HFFc6 (cell line): ENCODE data around the gene SEC24B. TPM values are rescaled to one million over a fixed set of nuclear protein-coding genes. Genes with fewer than 3 reads are reported as not detected.
A peak's percentile ranks its signal among the peaks of the same experiment; 100 is the strongest.

Experiments used
- DNase-seq: peaks from one replicate; pipeline ENCODE4 v3.0.0-alpha.2; 2018
- H3K27ac Mint-ChIP-seq: 2 replicates; pipeline ENCODE4 v1.8.0; 2020; ENCODE audit warnings: mild to moderate bottlenecking, mixed read lengths
- H3K27me3 Mint-ChIP-seq: 2 replicates; pipeline ENCODE4 v1.8.0; 2021; ENCODE audit warnings: mild to moderate bottlenecking, moderate library complexity, mixed read lengths; ENCODE audit not compliant: insufficient read depth
- H3K36me3 Mint-ChIP-seq: 2 replicates; pipeline ENCODE4 v1.8.0; 2021; ENCODE audit warnings: low read depth, mixed read lengths
- H3K4me1 Mint-ChIP-seq: 2 replicates; pipeline ENCODE4 v1.8.0; 2020; ENCODE audit warnings: low read depth, mixed read lengths
- H3K4me3 Mint-ChIP-seq: 2 replicates; pipeline ENCODE4 v1.8.0; 2020; ENCODE audit warnings: mild to moderate bottlenecking, moderate library complexity, mixed read lengths
- H3K9me3 Mint-ChIP-seq: 2 replicates; pipeline ENCODE4 v1.8.0; 2020; ENCODE audit warnings: mild to moderate bottlenecking, mixed read lengths
- long read RNA-seq: library from polyadenylated mRNA; unstranded; transcript quantifications from one replicate; pipeline ENCODE4 v2.0.0, GENCODE V29; 2019
- total RNA-seq, 6 experiments: library from RNA; stranded (reverse); fragmentation: NEBNext Ultra II Directional; extraction: Animal tissue kit (Norgen Biotek cat#: 25700); gene quantifications; 2 replicates in 1 of 6; 3 replicates in 5 of 6; pipeline ENCODE4 v1.2.3, GENCODE V29; 2021
- TF ChIP-seq, protein P1 (sequence below): fragments of 200-600 bp; sonication (generic); IDR thresholded peaks from 2 replicates; pipeline ENCODE4 v1.5.0; 2021; ENCODE audit warnings: antibody characterized with exemption, mild to moderate bottlenecking

Gene SEC24B
- 10 to 100 TPM; 27.2 to 36.6 (median 31.8) TPM for total RNA-seq
- long read RNA-seq, full-length matches to known transcripts, result 2 of 15 reads
- long read RNA-seq, partial matches to known transcripts, result 9 of 15 reads
- long read RNA-seq, other reads (novel, unspliced or antisense), result 4 of 15 reads

DNA sequence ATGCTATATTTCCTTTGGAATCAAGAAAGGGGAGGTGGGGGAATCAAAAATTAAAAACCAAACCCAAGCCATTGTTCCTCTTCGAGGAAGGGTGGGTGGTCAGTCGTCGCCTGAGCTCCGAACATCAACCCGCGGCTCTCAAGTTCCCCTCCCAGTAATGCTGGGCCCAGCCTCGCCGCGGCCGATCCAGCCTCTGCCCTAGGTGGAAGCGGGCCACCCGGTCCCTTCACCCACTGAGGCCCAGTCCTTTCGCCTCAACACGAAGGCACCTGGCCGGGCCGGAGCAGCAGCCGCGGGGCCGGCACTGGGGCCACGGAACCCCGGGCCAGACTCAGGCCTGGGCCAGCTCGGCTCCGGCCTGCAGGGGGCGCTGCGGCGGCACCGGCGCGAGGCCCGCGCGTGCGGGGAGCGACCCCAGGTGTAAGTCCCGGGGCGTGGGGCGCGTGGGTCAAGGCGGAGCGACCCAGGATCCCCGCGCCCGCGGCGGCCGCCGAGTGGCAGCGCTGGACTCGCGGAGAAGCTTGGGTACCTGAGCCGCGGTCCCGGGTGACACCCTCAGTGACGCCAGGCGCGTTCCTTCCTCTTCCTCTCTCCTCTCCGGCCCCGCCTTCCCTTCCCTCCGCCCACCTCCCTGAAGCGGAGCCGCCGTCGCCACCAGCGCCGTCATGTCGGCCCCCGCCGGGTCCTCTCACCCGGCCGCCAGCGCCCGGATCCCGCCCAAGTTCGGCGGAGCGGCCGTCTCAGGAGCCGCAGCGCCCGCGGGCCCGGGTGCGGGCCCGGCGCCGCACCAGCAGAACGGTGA lies at the start of gene SEC24B:
SEC24B (plus strand) TSS at position 611 of the 802 bp plus-strand sequence; CDS start at position 666, 55 bp downstream.
- H3K4me3 Mint-ChIP-seq, result peak within 1 kb of the TSS; percentile 93
- peak; percentile 62 for DNase-seq
- H3K9me3 Mint-ChIP-seq, result no peaks in the 10 kb centered on the region

DNA sequence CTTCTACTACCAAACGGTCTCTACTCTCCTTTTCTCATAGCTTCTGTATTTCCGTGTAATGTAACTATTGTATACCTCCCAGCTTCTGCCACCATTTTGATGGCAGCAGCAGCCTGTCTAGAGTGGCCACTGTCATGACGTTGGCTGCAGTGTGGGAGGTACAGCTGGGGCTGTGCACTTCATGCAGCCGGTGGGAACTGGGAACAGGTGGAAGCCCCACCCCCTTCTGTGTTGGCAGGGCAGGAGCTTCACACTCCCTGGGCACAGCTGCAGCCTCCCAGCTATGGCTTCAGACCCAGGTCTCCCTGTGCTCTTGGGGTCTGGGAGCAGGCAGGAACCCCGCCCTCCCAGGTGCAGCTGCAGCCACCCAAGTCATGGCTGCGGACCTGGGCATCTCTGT lies 49.8 kb upstream of the SEC24B start:
- Mint-ChIP-seq H3K9me3 (no peaks in the 10 kb centered on the region), H3K4me1 (no peaks in the 10 kb centered on the region), H3K27me3 (peaks cover 5% of the 10 kb centered on the region), H3K4me3 (no peak overlapping the region), H3K36me3 (no peaks in the 10 kb centered on the region), H3K27ac (no peak overlapping the region)
- no peak for DNase-seq
- TF ChIP-seq, protein P1, sequence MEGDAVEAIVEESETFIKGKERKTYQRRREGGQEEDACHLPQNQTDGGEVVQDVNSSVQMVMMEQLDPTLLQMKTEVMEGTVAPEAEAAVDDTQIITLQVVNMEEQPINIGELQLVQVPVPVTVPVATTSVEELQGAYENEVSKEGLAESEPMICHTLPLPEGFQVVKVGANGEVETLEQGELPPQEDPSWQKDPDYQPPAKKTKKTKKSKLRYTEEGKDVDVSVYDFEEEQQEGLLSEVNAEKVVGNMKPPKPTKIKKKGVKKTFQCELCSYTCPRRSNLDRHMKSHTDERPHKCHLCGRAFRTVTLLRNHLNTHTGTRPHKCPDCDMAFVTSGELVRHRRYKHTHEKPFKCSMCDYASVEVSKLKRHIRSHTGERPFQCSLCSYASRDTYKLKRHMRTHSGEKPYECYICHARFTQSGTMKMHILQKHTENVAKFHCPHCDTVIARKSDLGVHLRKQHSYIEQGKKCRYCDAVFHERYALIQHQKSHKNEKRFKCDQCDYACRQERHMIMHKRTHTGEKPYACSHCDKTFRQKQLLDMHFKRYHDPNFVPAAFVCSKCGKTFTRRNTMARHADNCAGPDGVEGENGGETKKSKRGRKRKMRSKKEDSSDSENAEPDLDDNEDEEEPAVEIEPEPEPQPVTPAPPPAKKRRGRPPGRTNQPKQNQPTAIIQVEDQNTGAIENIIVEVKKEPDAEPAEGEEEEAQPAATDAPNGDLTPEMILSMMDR, result no peak

More for the DNA sequence above, at the start of gene SEC24B:
- Mint-ChIP-seq H3K36me3 (no peaks in the 10 kb centered on the region; the same call in 1 of the 2 replicates), H3K27me3 (peaks cover 3% of the 10 kb centered on the region), H3K4me1 (peaks cover 47% of the 10 kb centered on the region), H3K27ac (peak within 1 kb of the TSS; percentile 95)
- TF ChIP-seq, protein P1, result peak; percentile 99

DNA sequence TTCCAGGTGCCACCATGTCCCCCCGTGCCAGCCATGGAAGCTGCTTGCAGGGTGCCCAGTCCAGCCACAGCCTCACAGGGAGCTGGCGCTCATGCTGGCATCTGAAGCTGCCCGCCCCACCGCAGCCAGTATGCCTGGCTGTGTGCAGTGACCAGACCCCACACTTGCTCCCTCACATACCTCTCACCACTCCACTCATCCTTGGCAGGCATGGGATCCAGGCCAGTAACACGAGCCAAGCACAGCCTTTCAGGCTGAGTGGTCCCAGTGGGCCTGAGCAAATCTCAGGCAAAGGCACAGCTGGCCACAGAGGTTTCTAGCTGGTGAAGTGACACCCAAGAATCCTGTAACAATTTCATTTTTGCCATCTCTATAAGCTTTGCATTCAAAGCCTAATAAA lies 48.4 kb upstream of the SEC24B start:
- Mint-ChIP-seq H3K4me3 (no peak overlapping the region), H3K27me3 (peaks cover 15% of the 10 kb centered on the region), H3K36me3 (no peaks in the 10 kb centered on the region), H3K9me3 (no peaks in the 10 kb centered on the region), H3K4me1 (peaks cover 7% of the 10 kb centered on the region), H3K27ac (no peak overlapping the region)
- no peak for DNase-seq
- TF ChIP-seq, protein P1, result no peak

DNA sequence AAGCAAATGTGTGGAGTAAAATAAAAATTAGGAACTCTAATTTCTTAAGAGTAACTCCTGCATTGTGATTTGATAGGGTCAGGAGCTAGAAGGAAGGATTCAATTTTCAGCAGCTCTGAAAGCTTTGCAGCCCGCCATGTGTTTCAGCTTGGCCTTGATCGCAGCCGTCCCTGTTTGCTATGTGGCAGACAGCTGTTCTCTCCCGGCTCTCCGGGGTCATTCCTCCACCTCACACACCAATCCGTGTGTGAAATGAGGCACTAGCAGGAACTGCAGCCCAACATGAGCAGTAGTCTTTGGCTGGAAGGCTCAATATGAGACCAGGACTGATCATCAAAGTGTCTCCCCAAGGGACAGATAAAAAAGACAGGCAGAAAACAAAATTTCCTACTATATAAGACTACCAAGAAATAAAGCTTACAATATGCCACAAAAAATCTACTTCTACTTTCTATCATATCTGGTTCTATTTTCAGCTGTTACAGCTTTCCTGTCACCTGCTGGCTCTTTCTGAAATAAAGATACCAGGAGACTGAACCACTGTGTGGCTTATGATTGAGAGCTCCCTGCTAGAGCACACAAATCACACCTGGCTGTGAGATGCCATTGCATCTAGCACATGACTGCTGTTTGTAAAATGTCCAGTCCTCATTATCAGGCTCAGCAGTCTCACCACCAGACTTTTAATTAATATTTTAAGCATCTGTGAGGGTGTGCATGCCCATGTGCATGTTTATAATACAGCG lies 44.1 kb upstream of the SEC24B start:
- Mint-ChIP-seq H3K27me3 (peaks cover 18% of the 10 kb centered on the region), H3K9me3 (no peaks in the 10 kb centered on the region), H3K4me1 (peaks cover 7% of the 10 kb centered on the region), H3K27ac (no peak overlapping the region), H3K4me3 (peak overlapping the region; percentile 44), H3K36me3 (no peaks in the 10 kb centered on the region)
- no peak for DNase-seq
- TF ChIP-seq, protein P1, result no peak

DNA sequence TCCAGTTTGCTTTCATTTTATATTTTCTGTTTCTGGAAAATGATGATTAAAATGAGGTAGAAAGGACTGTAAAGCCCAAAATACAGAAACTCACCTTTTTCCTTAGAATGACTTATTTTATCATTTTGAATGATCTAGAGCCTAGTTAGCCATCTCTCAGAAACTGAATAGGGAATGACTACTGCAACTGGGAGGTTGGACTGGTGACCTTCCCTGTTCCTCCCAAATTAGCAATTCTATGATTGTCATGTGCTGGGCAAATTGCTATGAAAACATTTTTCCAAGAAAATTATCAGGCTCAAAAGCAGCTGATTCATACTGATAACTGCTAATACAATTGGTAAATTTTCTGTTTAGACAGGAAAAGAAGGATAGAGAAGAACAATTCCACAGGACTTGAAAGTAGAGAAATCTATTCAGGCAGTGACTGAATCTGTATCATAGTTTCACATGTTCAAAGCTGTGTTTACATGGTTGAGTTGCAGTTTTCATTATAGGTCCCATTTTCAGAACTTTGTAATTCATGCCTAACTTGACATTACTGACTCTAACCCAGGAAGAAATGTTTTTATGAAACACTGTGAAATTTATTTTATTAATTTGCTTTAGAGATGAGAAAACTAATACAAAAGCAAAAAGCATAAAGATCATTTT lies 43.4 kb upstream of the SEC24B start:
- TF ChIP-seq, protein P1, result no peak
- Mint-ChIP-seq H3K36me3 (no peaks in the 10 kb centered on the region), H3K27me3 (peaks cover 16% of the 10 kb centered on the region), H3K9me3 (no peaks in the 10 kb centered on the region), H3K4me1 (peaks cover 7% of the 10 kb centered on the region), H3K4me3 (no peak overlapping the region; the same call in 1 of the 2 replicates), H3K27ac (no peak overlapping the region)
- DNase-seq, result no peak
